ENCODE results near the gene CRADD. TPM values are rescaled to one million over a fixed set of nuclear protein-coding genes. Genes with fewer than 3 reads are reported as not detected.

CRADD gene
- total RNA-seq, 2 experiments from 2014 or later = 7.0 to 11.3 TPM

- Mint-ChIP-seq H3K9me3 (peaks cover 8% of the 10 kb centered on the region), H3K27ac (peak overlapping the region; percentile 91), H3K4me1 (ENCODE audit: low read depth) (peaks cover 62% of the 10 kb centered on the region), H3K27me3 (no peaks in the 10 kb centered on the region), H3K36me3 (ENCODE audit: low read depth) (peaks cover 25% of the 10 kb centered on the region), H3K4me3 (peak overlapping the region; percentile 50)
- no peak for TF ChIP-seq CTCF (IDR thresholded peaks at IDR 0.05)
- intact Hi-C loops (cut with micrococcal nuclease) = loop anchor here (5.0 kb wide), 1 partner anchor 42 kb away; no protein-coding TSS in a partner anchor
- DNase-seq = peak; percentile 69
- POLR2A ChIA-PET = interaction anchor here (0.9 to 2.2 kb wide), 7 partner anchors 10 to 857 kb away, joined by 3 to 6 read pairs (median 4); no protein-coding TSS in a partner anchor
- CTCF ChIA-PET = interaction anchor here (0.9 to 3.0 kb wide), 8 partner anchors 17 to 317 kb away, joined by 3 to 18 read pairs (median 4); no protein-coding TSS in a partner anchor
- ATAC-seq = peak; percentile 47
Measured at GRCh38 chr12:93784339-93785086, 107.3 kb downstream of the CRADD start.

- ChIA-PET CTCF (interaction anchor here (0.9 to 3.0 kb wide), 11 partner anchors 10 to 316 kb away, joined by 3 to 18 read pairs (median 4); no protein-coding TSS in a partner anchor), POLR2A (interaction anchor here (1.1 to 2.2 kb wide), 5 partner anchors 11 to 858 kb away, joined by 3 to 6 read pairs (median 4); no protein-coding TSS in a partner anchor)
- H3K4me1 Mint-ChIP-seq (ENCODE audit: low read depth) = peaks cover 62% of the 10 kb centered on the region
- peak overlapping the region; percentile 36 for H3K4me3 Mint-ChIP-seq
- TF ChIP-seq CTCF (IDR thresholded peaks at IDR 0.05) = no peak
- H3K9me3 Mint-ChIP-seq = peaks cover 6% of the 10 kb centered on the region
- ATAC-seq = peak; percentile 73
- peak; percentile 76 for DNase-seq
- no peaks in the 10 kb centered on the region for H3K27me3 Mint-ChIP-seq
- intact Hi-C loops (cut with micrococcal nuclease) = no loop called here
- peaks cover 17% of the 10 kb centered on the region for H3K36me3 Mint-ChIP-seq (ENCODE audit: low read depth)
- H3K27ac Mint-ChIP-seq = peak overlapping the region; percentile 91
Measured at GRCh38 chr12:93785249-93786010, 108.3 kb downstream of the CRADD start.

GRCh38 chr12:93786656-93787397, 109.7 kb downstream of the CRADD start:
- Mint-ChIP-seq H3K27ac (no peak overlapping the region), H3K36me3 (ENCODE audit: low read depth) (peaks cover 14% of the 10 kb centered on the region), H3K4me1 (ENCODE audit: low read depth) (peaks cover 66% of the 10 kb centered on the region), H3K9me3 (peaks cover 3% of the 10 kb centered on the region), H3K4me3 (no peak overlapping the region), H3K27me3 (no peaks in the 10 kb centered on the region)
- no peak for DNase-seq
- ATAC-seq = no peak
- POLR2A ChIA-PET = interaction anchor here (0.6 kb wide), 1 partner anchor 67 kb away, joined by 3 read pairs; no protein-coding TSS in a partner anchor
- CTCF ChIA-PET = interaction anchor here (1.2 kb wide), 1 partner anchor 218 kb away, joined by 4 read pairs; no protein-coding TSS in a partner anchor
- TF ChIP-seq CTCF (IDR thresholded peaks at IDR 0.05) = no peak
- intact Hi-C loops (cut with micrococcal nuclease) = no loop called here

GRCh38 chr12:93788853-93789252, 111.7 kb downstream of the CRADD start:
- no peak for DNase-seq
- peaks cover 58% of the 10 kb centered on the region for H3K4me1 Mint-ChIP-seq (ENCODE audit: low read depth)
- TF ChIP-seq CTCF (IDR thresholded peaks at IDR 0.05) = no peak
- POLR2A ChIA-PET = no interaction called here
- peaks cover 14% of the 10 kb centered on the region for H3K36me3 Mint-ChIP-seq (ENCODE audit: low read depth)
- peaks cover 3% of the 10 kb centered on the region for H3K9me3 Mint-ChIP-seq
- intact Hi-C loops (cut with micrococcal nuclease) = no loop called here
- no peak overlapping the region for H3K4me3 Mint-ChIP-seq
- H3K27ac Mint-ChIP-seq = no peak overlapping the region
- no peaks in the 10 kb centered on the region for H3K27me3 Mint-ChIP-seq
- CTCF ChIA-PET = interaction anchor here (1.4 kb wide), 1 partner anchor 22 kb away, joined by 4 read pairs; no protein-coding TSS in a partner anchor
- ATAC-seq = no peak
